DND-41 (cell line): ENCODE results near the gene SPANXN5.
"Not testable (repeated sequence)": the region's sequence is repeated elsewhere in the genome, so short reads cannot be mapped to it uniquely, and the experiment has no call there.

Experiments
- EZH2 ChIP-seq: IDR thresholded peaks from 3 replicates; pipeline ENCODE4 v1.6.1; 2012; ENCODE audit warnings: borderline replicate concordance, low read depth, mild to moderate bottlenecking, moderate library complexity, low read length, inconsistent platforms; ENCODE audit not compliant: severe bottlenecking
- TF ChIP-seq, protein P1 (sequence below): IDR thresholded peaks from 2 replicates; pipeline ENCODE4 v1.5.1; 2012; ENCODE audit warnings: borderline replicate concordance, low read length, moderate library complexity, mild to moderate bottlenecking; ENCODE audit not compliant: poor library complexity, severe bottlenecking; ENCODE audit errors: extremely low read depth

- TF ChIP-seq, protein P1, sequence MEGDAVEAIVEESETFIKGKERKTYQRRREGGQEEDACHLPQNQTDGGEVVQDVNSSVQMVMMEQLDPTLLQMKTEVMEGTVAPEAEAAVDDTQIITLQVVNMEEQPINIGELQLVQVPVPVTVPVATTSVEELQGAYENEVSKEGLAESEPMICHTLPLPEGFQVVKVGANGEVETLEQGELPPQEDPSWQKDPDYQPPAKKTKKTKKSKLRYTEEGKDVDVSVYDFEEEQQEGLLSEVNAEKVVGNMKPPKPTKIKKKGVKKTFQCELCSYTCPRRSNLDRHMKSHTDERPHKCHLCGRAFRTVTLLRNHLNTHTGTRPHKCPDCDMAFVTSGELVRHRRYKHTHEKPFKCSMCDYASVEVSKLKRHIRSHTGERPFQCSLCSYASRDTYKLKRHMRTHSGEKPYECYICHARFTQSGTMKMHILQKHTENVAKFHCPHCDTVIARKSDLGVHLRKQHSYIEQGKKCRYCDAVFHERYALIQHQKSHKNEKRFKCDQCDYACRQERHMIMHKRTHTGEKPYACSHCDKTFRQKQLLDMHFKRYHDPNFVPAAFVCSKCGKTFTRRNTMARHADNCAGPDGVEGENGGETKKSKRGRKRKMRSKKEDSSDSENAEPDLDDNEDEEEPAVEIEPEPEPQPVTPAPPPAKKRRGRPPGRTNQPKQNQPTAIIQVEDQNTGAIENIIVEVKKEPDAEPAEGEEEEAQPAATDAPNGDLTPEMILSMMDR = not testable (repeated sequence)
- not testable (repeated sequence) for TF ChIP-seq EZH2
Observed at GRCh38 chrX:52804876-52805275, 7.6 kb upstream of the SPANXN5 start.
